Measurements from ENCODE around the gene THBS2.

DNA sequence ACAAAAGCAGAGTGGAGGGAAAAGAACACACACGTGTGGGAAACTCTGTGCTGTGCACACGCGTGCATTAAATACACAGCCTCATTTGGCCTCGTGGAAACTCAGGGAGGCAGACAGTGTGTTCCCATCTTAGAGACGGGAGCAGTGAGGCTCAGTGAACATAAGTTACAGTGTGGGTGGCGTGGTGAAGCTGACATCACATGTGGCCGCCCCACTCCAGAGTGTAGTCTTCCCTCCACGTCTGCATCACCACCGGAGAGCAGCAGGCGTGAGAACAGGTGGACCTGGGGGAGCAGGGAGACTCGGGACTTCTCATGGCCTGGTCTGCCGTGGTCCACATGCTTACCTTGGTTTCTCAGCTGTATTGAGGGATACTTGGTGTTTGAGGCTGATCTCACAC is 51.7 kb downstream of the THBS2 start:
- TF ChIP-seq, protein P1, sequence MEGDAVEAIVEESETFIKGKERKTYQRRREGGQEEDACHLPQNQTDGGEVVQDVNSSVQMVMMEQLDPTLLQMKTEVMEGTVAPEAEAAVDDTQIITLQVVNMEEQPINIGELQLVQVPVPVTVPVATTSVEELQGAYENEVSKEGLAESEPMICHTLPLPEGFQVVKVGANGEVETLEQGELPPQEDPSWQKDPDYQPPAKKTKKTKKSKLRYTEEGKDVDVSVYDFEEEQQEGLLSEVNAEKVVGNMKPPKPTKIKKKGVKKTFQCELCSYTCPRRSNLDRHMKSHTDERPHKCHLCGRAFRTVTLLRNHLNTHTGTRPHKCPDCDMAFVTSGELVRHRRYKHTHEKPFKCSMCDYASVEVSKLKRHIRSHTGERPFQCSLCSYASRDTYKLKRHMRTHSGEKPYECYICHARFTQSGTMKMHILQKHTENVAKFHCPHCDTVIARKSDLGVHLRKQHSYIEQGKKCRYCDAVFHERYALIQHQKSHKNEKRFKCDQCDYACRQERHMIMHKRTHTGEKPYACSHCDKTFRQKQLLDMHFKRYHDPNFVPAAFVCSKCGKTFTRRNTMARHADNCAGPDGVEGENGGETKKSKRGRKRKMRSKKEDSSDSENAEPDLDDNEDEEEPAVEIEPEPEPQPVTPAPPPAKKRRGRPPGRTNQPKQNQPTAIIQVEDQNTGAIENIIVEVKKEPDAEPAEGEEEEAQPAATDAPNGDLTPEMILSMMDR (IDR thresholded peaks at IDR 0.05; ENCODE audit: low read length), result no peak
- TF ChIP-seq EZH2 (optimal IDR thresholded peaks at IDR 0.05; ENCODE audit: low read depth, low read length) (no peak), EZH2phosphoT487 (IDR thresholded peaks at IDR 0.05; ENCODE audit: low read length) (no peak)
